GM21529 (cell line): ENCODE measurements around the gene ZNF273.
A peak's percentile ranks its signal among the peaks of the same experiment; 100 is the strongest.
"Not testable (repeated sequence)": the region's sequence is repeated elsewhere in the genome, so short reads cannot be mapped to it uniquely, and the experiment has no call there.

Experiments used
- ATAC-seq: cut with Tn5 transposase; IDR thresholded peaks from one replicate; pipeline ENCODE4 v1.9.1; 2021; ENCODE audit not compliant: unreplicated experiment

The ZNF273 gene

GRCh38 chr7:64902806-64903721, at the start of gene ZNF273:
Gene ZNF273 (plus strand): TSS chr7:64903273. CDS start chr7:64903318, 45 bp downstream.
- ATAC-seq: peak; percentile 99

GRCh38 chr7:64853679-64854078, 49.4 kb upstream of the ZNF273 start:
- no peak for ATAC-seq

GRCh38 chr7:64854969-64855368, 48.1 kb upstream of the ZNF273 start:
- no peak for ATAC-seq

- no peak for ATAC-seq
Measured at GRCh38 chr7:64863021-64863420, 40.1 kb upstream of the ZNF273 start.

- ATAC-seq: not testable (repeated sequence)
Measured at GRCh38 chr7:64863530-64863929, 39.5 kb upstream of the ZNF273 start.

GRCh38 chr7:64863969-64864368, 39.1 kb upstream of the ZNF273 start:
- ATAC-seq: no peak

GRCh38 chr7:64867863-64868440, 35.1 kb upstream of the ZNF273 start:
- ATAC-seq: no peak

- no peak for ATAC-seq
Measured at GRCh38 chr7:64868499-64868898, 34.6 kb upstream of the ZNF273 start.

GRCh38 chr7:64869121-64869725, 33.9 kb upstream of the ZNF273 start:
- ATAC-seq: no peak

GRCh38 chr7:64869912-64870562, 33.0 kb upstream of the ZNF273 start:
- ATAC-seq: no peak

GRCh38 chr7:64870656-64871055, 32.4 kb upstream of the ZNF273 start:
- ATAC-seq: no peak

GRCh38 chr7:64871761-64872160, 31.3 kb upstream of the ZNF273 start:
- no peak for ATAC-seq

GRCh38 chr7:64872351-64873154, 30.5 kb upstream of the ZNF273 start:
- ATAC-seq: no peak

GRCh38 chr7:64873155-64873500, 29.9 kb upstream of the ZNF273 start:
- no peak for ATAC-seq

- no peak for ATAC-seq
Measured at GRCh38 chr7:64873517-64873916, 29.6 kb upstream of the ZNF273 start.

GRCh38 chr7:64874114-64874513, 29.0 kb upstream of the ZNF273 start:
- ATAC-seq: no peak

- ATAC-seq: no peak
Measured at GRCh38 chr7:64874562-64875250, 28.4 kb upstream of the ZNF273 start.

GRCh38 chr7:64875258-64875657, 27.8 kb upstream of the ZNF273 start:
- no peak for ATAC-seq

- no peak for ATAC-seq
Measured at GRCh38 chr7:64875658-64876406, 27.2 kb upstream of the ZNF273 start.
